ENCODE data around the gene MYO3A. TPM values are rescaled to one million over a fixed set of nuclear protein-coding genes. Genes with fewer than 3 reads are reported as not detected.

The MYO3A gene
- total and polyA plus RNA-seq, 2 experiments from 2014 or later: 3.0 to 10.7 TPM

DNA sequence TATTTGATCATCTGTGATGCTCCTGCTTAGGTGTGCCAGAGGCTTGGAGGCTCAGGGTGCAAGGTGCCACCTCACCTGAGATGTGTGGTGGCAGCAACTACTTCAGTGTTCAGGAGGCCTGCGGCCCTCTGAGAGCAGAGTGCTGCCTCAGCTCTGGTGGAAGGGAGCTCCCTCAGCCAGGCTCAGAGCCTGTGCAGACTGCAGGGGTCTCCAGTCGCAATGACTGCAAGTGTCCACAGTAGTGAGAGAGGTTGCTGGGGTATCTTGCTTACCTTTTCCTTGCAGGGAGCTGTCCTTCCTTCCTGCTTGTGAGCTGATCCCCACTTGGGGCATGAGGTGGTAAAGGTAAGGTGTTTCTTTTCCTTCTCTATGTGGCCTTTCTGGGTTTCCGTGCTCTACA, 151.5 kb downstream of the MYO3A start:
- Histone ChIP-seq H3K27ac (ENCODE audit: low read depth) (no peak overlapping the region), H3K79me2 (replicated peaks; ENCODE audit: insufficient read depth) (no peaks in the 10 kb centered on the region), H3F3A (replicated peaks; ENCODE audit: low read depth) (no peaks in the 10 kb centered on the region), H3K4me3 (no peak overlapping the region), H3K9me2 (ENCODE audit: insufficient read depth) (no peaks in the 10 kb centered on the region), H3K36me3 (ENCODE audit: insufficient read depth) (no peaks in the 10 kb centered on the region), H4K20me1 (replicated peaks; ENCODE audit: insufficient read depth) (no peaks in the 10 kb centered on the region), H3K27me3 (ENCODE audit: insufficient read depth) (no peaks in the 10 kb centered on the region), H2AFZ (no peak overlapping the region), H3K4me1 (ENCODE audit: insufficient read depth) (no peaks in the 10 kb centered on the region), H3K4me2 (no peak overlapping the region)
- peak; percentile 98 for ATAC-seq
- peaks cover 6% of the 10 kb centered on the region for H3K27me3 Mint-ChIP-seq (ENCODE audit: insufficient read depth, low read depth, poor library complexity)
- H3K36me3 Mint-ChIP-seq (ENCODE audit: low read depth): peaks cover 2% of the 10 kb centered on the region; the same call in 1 of the 3 replicates
- H3K9me3 Mint-ChIP-seq: peaks cover 5% of the 10 kb centered on the region; the same call in 1 of the 3 replicates
- H3K4me3 Mint-ChIP-seq: no peak overlapping the region
- H3K4me1 Mint-ChIP-seq: peaks cover 15% of the 10 kb centered on the region
- no peak overlapping the region for H3K27ac Mint-ChIP-seq
- DNase-seq (ENCODE audit: low spot score): peak; percentile 35
- TF ChIP-seq EZH2phosphoT487 (IDR thresholded peaks at IDR 0.05; ENCODE audit: unreplicated experiment): no peak
- TF ChIP-seq, protein P1, sequence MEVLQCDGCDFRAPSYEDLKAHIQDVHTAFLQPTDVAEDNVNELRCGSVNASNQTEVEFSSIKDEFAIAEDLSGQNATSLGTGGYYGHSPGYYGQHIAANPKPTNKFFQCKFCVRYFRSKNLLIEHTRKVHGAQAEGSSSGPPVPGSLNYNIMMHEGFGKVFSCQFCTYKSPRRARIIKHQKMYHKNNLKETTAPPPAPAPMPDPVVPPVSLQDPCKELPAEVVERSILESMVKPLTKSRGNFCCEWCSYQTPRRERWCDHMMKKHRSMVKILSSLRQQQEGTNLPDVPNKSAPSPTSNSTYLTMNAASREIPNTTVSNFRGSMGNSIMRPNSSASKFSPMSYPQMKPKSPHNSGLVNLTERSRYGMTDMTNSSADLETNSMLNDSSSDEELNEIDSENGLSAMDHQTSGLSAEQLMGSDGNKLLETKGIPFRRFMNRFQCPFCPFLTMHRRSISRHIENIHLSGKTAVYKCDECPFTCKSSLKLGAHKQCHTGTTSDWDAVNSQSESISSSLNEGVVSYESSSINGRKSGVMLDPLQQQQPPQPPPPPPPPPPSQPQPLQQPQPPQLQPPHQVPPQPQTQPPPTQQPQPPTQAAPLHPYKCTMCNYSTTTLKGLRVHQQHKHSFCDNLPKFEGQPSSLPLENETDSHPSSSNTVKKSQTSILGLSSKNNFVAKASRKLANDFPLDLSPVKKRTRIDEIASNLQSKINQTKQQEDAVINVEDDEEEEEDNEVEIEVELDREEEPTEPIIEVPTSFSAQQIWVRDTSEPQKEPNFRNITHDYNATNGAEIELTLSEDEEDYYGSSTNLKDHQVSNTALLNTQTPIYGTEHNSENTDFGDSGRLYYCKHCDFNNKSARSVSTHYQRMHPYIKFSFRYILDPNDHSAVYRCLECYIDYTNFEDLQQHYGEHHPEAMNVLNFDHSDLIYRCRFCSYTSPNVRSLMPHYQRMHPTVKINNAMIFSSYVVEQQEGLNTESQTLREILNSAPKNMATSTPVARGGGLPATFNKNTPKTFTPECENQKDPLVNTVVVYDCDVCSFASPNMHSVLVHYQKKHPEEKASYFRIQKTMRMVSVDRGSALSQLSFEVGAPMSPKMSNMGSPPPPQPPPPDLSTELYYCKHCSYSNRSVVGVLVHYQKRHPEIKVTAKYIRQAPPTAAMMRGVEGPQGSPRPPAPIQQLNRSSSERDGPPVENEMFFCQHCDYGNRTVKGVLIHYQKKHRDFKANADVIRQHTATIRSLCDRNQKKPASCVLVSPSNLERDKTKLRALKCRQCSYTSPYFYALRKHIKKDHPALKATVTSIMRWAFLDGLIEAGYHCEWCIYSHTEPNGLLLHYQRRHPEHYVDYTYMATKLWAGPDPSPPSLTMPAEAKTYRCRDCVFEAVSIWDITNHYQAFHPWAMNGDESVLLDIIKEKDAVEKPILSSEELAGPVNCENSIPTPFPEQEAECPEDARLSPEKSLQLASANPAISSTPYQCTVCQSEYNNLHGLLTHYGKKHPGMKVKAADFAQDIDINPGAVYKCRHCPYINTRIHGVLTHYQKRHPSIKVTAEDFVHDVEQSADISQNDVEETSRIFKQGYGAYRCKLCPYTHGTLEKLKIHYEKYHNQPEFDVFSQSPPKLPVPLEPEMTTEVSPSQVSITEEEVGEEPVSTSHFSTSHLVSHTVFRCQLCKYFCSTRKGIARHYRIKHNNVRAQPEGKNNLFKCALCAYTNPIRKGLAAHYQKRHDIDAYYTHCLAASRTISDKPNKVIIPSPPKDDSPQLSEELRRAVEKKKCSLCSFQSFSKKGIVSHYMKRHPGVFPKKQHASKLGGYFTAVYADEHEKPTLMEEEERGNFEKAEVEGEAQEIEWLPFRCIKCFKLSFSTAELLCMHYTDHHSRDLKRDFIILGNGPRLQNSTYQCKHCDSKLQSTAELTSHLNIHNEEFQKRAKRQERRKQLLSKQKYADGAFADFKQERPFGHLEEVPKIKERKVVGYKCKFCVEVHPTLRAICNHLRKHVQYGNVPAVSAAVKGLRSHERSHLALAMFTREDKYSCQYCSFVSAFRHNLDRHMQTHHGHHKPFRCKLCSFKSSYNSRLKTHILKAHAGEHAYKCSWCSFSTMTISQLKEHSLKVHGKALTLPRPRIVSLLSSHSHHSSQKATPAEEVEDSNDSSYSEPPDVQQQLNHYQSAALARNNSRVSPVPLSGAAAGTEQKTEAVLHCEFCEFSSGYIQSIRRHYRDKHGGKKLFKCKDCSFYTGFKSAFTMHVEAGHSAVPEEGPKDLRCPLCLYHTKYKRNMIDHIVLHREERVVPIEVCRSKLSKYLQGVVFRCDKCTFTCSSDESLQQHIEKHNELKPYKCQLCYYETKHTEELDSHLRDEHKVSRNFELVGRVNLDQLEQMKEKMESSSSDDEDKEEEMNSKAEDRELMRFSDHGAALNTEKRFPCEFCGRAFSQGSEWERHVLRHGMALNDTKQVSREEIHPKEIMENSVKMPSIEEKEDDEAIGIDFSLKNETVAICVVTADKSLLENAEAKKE (CRISPR knock-in tag; IDR thresholded peaks at IDR 0.05): 0 out of 2 replicates have a peak, but pooled peaks have one; percentile 41
- no peak for TF ChIP-seq EZH2 (IDR thresholded peaks at IDR 0.05; ENCODE audit: low read depth, unreplicated experiment)
- TF ChIP-seq, protein P2, sequence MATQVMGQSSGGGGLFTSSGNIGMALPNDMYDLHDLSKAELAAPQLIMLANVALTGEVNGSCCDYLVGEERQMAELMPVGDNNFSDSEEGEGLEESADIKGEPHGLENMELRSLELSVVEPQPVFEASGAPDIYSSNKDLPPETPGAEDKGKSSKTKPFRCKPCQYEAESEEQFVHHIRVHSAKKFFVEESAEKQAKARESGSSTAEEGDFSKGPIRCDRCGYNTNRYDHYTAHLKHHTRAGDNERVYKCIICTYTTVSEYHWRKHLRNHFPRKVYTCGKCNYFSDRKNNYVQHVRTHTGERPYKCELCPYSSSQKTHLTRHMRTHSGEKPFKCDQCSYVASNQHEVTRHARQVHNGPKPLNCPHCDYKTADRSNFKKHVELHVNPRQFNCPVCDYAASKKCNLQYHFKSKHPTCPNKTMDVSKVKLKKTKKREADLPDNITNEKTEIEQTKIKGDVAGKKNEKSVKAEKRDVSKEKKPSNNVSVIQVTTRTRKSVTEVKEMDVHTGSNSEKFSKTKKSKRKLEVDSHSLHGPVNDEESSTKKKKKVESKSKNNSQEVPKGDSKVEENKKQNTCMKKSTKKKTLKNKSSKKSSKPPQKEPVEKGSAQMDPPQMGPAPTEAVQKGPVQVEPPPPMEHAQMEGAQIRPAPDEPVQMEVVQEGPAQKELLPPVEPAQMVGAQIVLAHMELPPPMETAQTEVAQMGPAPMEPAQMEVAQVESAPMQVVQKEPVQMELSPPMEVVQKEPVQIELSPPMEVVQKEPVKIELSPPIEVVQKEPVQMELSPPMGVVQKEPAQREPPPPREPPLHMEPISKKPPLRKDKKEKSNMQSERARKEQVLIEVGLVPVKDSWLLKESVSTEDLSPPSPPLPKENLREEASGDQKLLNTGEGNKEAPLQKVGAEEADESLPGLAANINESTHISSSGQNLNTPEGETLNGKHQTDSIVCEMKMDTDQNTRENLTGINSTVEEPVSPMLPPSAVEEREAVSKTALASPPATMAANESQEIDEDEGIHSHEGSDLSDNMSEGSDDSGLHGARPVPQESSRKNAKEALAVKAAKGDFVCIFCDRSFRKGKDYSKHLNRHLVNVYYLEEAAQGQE (IDR thresholded peaks at IDR 0.05; ENCODE audit: unreplicated experiment): no peak
- TF ChIP-seq, protein P3, sequence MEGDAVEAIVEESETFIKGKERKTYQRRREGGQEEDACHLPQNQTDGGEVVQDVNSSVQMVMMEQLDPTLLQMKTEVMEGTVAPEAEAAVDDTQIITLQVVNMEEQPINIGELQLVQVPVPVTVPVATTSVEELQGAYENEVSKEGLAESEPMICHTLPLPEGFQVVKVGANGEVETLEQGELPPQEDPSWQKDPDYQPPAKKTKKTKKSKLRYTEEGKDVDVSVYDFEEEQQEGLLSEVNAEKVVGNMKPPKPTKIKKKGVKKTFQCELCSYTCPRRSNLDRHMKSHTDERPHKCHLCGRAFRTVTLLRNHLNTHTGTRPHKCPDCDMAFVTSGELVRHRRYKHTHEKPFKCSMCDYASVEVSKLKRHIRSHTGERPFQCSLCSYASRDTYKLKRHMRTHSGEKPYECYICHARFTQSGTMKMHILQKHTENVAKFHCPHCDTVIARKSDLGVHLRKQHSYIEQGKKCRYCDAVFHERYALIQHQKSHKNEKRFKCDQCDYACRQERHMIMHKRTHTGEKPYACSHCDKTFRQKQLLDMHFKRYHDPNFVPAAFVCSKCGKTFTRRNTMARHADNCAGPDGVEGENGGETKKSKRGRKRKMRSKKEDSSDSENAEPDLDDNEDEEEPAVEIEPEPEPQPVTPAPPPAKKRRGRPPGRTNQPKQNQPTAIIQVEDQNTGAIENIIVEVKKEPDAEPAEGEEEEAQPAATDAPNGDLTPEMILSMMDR (conservative IDR thresholded peaks at IDR 0.05; ENCODE audit: low read depth in 2 of 2): peak in 1 of 2 experiments; percentile 24; a peak in 3 of 4 replicates
